PC-9 (cell line): ENCODE measurements around the gene CPTP. TPM values are rescaled to one million over a fixed set of nuclear protein-coding genes. Genes with fewer than 3 reads are reported as not detected.

Experiments used
- BruUV-seq: library from RNA; stranded (reverse); fragments of 400-500 nt; replicated peaks from 2 replicates; lab custom pipeline; 2021; lab: Mats Ljungman, UMichigan
- CTCF ChIA-PET: fragments of 300-600 bp; sonication (Branson Sonifier 250); formaldehyde crosslinking; loops from one replicate; lab custom pipeline; 2022; ENCODE audit warnings: antibody characterized with exemption; lab: Charles Lee
- POLR2A ChIA-PET: fragments of 300-600 bp; sonication (Branson Sonifier 250); formaldehyde crosslinking; loops from one replicate; lab custom pipeline; 2022; ENCODE audit warnings: antibody characterized with exemption; ENCODE audit not compliant: unreplicated experiment; lab: Charles Lee
- DNase-seq, 2 experiments: peaks; one replicate each; pipeline versions ENCODE4 v3.0.0 to v3.0.0-alpha.2; 2015 to 2022; ENCODE audit warnings: mixed read lengths in 1 of 2
- H2AFZ ChIP-seq: fragments of 200-600 bp; sonication (generic); 2 replicates; pipeline ENCODE4 v1.8.1; 2017; ENCODE audit warnings: antibody characterized with exemption
- H3F3A ChIP-seq: fragments of 200-600 bp; sonication (generic); 2 replicates; pipeline ENCODE4 v1.8.1; 2017; ENCODE audit warnings: antibody characterized with exemption, mild to moderate bottlenecking, low read depth; ENCODE audit not compliant: insufficient read depth
- H3K27ac ChIP-seq: fragments of 200-600 bp; sonication (generic); 2 replicates; pipeline ENCODE4 v1.6.1; 2016; ENCODE audit warnings: mixed run types
- H3K27me3 ChIP-seq: fragments of 200-600 bp; sonication (generic); 2 replicates; pipeline ENCODE4 v1.6.1; 2016; ENCODE audit warnings: low read depth, mixed run types; ENCODE audit not compliant: insufficient read depth
- H3K36me3 ChIP-seq: fragments of 200-600 bp; sonication (generic); 2 replicates; pipeline ENCODE4 v1.6.1; 2016; ENCODE audit warnings: low read depth, mixed run types
- H3K4me1 ChIP-seq: fragments of 200-600 bp; sonication (generic); replicated peaks from 2 replicates; pipeline ENCODE4 v1.6.1; 2016; ENCODE audit warnings: mixed run types; ENCODE audit not compliant: insufficient read depth
- H3K4me2 ChIP-seq: fragments of 200-600 bp; sonication (generic); 2 replicates; pipeline ENCODE4 v1.6.1; 2017; ENCODE audit warnings: mixed run types
- H3K4me3 ChIP-seq: fragments of 200-600 bp; sonication (generic); 2 replicates; pipeline ENCODE4 v1.6.1; 2016; ENCODE audit warnings: mixed run types
- H3K79me2 ChIP-seq: fragments of 200-600 bp; sonication (generic); 2 replicates; pipeline ENCODE4 v1.6.1; 2017; ENCODE audit warnings: low read depth, mixed run types
- H3K9me2 ChIP-seq: fragments of 200-600 bp; sonication (generic); 2 replicates; pipeline ENCODE4 v1.8.1; 2017; ENCODE audit warnings: mild to moderate bottlenecking; ENCODE audit not compliant: insufficient read depth
- H3K9me3 ChIP-seq: fragments of 200-600 bp; sonication (generic); 2 replicates; pipeline ENCODE4 v1.8.1; 2016; ENCODE audit warnings: low read depth; ENCODE audit not compliant: insufficient read depth
- H4K20me1 ChIP-seq: fragments of 200-600 bp; sonication (generic); 2 replicates; pipeline ENCODE4 v1.8.1; 2017; ENCODE audit not compliant: insufficient read depth
- EZH2 ChIP-seq: fragments of 200-600 bp; sonication (generic); IDR thresholded peaks from 2 replicates; pipeline ENCODE4 v1.8.0; 2017; ENCODE audit warnings: antibody characterized with exemption, low read depth
- intact Hi-C: fragments of 100-400 bp; cut with micrococcal nuclease; formaldehyde crosslinking; loops from one replicate; pipeline ENCODE4 v1.10.0; 2022; ENCODE audit not compliant: unreplicated experiment
- total RNA-seq: library from RNA; stranded (reverse); gene quantifications from 2 replicates; pipeline ENCODE4 v1.2.3, GENCODE V29; 2021
- TF ChIP-seq, protein P1 (sequence below): fragments of 200-600 bp; sonication (generic); conservative IDR thresholded peaks from 2 replicates; pipeline ENCODE4 v1.6.1; 2017; ENCODE audit warnings: mixed run types, antibody characterized with exemption, mild to moderate bottlenecking, moderate library complexity

Gene CPTP
- total RNA-seq, 1 experiment from 2014 or later = 33.7 TPM

DNA sequence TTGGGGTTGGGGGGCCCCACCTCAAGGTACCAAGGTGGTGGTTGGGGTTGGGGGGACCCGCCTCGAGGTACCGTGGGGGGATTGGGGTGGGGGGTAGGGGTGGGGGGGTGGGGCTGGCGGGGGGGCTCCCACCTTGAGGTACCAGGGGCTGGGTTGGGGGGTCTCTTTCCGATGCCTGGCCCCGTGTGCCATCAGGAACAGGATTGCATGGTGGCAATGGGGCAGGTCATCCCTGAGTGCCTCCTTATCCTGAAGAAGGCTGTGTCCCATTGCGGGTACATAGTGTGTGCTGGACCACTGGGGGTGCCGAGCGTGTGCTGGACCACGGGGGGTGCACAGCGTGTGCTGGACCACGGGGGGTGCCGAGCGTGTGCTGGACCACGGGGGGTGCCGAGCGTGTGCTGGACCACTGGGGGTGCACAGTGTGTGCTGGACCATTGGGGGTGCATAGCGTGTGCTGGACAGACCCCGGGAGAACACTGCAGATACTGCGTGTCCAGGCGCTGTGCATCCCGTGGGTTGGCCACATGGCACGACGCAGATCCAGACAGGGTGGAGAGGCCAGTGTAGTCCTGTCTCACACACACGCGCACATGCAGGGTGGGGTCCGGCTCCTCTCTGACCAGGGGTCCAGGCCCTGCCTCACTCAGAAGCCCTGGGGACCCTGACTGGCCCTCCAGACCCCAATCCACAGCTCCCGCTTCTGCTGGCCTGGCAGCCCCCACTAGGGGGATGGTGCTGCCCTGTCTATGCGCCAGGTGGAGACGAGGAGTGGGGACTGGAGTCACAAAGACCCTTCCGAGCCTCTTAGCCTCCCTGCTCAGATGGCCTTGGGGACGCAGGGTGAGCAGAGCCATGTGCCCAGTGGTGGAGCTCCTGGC is 40.1 kb upstream of the CPTP start:
- no peak overlapping the region for H2AFZ ChIP-seq
- no peak overlapping the region for H3K27ac ChIP-seq
- ChIA-PET CTCF (no interaction called here), POLR2A (no interaction called here)
- H3K4me3 ChIP-seq = no peak overlapping the region
- TF ChIP-seq, protein P1, sequence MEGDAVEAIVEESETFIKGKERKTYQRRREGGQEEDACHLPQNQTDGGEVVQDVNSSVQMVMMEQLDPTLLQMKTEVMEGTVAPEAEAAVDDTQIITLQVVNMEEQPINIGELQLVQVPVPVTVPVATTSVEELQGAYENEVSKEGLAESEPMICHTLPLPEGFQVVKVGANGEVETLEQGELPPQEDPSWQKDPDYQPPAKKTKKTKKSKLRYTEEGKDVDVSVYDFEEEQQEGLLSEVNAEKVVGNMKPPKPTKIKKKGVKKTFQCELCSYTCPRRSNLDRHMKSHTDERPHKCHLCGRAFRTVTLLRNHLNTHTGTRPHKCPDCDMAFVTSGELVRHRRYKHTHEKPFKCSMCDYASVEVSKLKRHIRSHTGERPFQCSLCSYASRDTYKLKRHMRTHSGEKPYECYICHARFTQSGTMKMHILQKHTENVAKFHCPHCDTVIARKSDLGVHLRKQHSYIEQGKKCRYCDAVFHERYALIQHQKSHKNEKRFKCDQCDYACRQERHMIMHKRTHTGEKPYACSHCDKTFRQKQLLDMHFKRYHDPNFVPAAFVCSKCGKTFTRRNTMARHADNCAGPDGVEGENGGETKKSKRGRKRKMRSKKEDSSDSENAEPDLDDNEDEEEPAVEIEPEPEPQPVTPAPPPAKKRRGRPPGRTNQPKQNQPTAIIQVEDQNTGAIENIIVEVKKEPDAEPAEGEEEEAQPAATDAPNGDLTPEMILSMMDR = no peak
- TF ChIP-seq EZH2 = no peak
- H3F3A ChIP-seq = peaks cover 15% of the 10 kb centered on the region; the same call in 1 of the 2 replicates
- no peaks in the 10 kb centered on the region for H3K9me3 ChIP-seq
- H4K20me1 ChIP-seq = no peaks in the 10 kb centered on the region
- H3K79me2 ChIP-seq = no peaks in the 10 kb centered on the region
- H3K9me2 ChIP-seq = no peaks in the 10 kb centered on the region
- no peaks in the 10 kb centered on the region for H3K27me3 ChIP-seq
- DNase-seq = no peak
- intact Hi-C loops = no loop called here
- H3K4me1 ChIP-seq = peaks cover 13% of the 10 kb centered on the region
- H3K36me3 ChIP-seq = no peaks in the 10 kb centered on the region
- H3K4me2 ChIP-seq = no peak overlapping the region
- BruUV-seq = no TSS peak

DNA sequence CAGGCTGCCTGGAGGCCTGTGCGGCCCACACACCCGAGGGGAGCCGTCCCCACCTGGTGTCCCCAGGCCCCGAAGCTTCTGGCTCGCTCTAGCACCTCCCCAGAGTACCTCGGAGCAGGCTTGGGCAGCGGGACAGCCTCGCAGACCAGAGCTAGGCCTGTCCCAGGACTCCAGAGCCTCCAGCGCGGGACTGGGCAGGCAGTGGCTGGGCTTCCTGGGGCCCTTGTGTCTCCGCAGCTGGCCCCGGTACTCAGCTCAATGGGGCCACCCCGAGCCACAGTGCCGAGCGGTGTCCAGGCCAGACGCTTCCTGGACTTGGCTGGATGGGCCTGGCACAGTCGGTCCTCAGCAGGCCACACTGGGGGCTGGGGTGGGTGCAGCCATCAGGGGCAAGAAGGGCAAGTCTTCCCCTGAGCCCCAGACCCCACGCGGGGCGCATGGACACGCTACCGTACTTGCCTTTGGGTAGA is 39.5 kb upstream of the CPTP start:
- no peak overlapping the region for H3K27ac ChIP-seq
- no peak for TF ChIP-seq EZH2
- TF ChIP-seq, protein P1 = no peak
- no peak overlapping the region for H3K4me3 ChIP-seq
- H3K9me2 ChIP-seq = no peaks in the 10 kb centered on the region
- intact Hi-C loops = no loop called here
- H3K27me3 ChIP-seq = no peaks in the 10 kb centered on the region
- H3K9me3 ChIP-seq = no peaks in the 10 kb centered on the region
- H3F3A ChIP-seq = peaks cover 15% of the 10 kb centered on the region; the same call in 1 of the 2 replicates
- CTCF ChIA-PET = interaction anchor here (0.6 kb wide), 1 partner anchor 16 kb away, joined by 10 read pairs; no protein-coding TSS in a partner anchor
- no TSS peak for BruUV-seq
- H3K4me1 ChIP-seq = peaks cover 13% of the 10 kb centered on the region
- POLR2A ChIA-PET = no interaction called here
- no peaks in the 10 kb centered on the region for H4K20me1 ChIP-seq
- no peaks in the 10 kb centered on the region for H3K36me3 ChIP-seq
- no peak for DNase-seq
- H2AFZ ChIP-seq = no peak overlapping the region
- no peak overlapping the region for H3K4me2 ChIP-seq
- no peaks in the 10 kb centered on the region for H3K79me2 ChIP-seq

DNA sequence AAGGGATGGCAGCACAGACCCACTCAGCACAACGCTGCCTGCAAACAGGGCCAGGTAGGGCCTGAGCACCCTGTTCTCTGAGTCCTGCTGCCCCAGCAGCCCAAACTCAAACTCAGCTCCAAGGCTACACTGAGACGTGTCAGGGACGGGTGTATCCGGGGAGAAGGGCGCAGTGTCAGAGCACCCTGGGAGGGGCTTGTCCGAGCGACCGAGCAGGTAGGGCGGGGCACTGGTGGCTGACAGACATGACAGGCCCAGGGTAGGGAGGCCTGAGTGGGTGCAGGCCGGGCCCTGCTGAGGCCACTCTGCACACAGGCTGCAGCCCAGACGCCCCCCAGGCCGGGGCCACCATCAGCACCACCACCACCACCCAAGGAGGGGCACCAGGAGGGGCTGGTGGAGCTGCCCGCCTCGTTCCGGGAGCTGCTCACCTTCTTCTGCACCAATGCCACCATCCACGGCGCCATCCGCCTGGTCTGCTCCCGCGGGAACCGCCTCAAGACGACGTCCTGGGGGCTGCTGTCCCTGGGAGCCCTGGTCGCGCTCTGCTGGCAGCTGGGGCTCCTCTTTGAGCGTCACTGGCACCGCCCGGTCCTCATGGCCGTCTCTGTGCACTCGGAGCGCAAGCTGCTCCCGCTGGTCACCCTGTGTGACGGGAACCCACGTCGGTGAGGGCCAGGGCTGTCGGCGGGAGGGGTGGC is 38.8 kb upstream of the CPTP start:
- no peaks in the 10 kb centered on the region for H3K9me3 ChIP-seq
- peaks cover 14% of the 10 kb centered on the region; the same call in 1 of the 2 replicates for H3F3A ChIP-seq
- no peaks in the 10 kb centered on the region for H3K79me2 ChIP-seq
- no TSS peak for BruUV-seq
- POLR2A ChIA-PET = no interaction called here
- no peak overlapping the region for H3K27ac ChIP-seq
- H2AFZ ChIP-seq = no peak overlapping the region
- CTCF ChIA-PET = interaction anchor here (0.6 kb wide), 1 partner anchor 15 kb away, joined by 10 read pairs; no protein-coding TSS in a partner anchor
- TF ChIP-seq, protein P1 = no peak
- TF ChIP-seq EZH2 = no peak
- no peak overlapping the region for H3K4me3 ChIP-seq
- H3K4me2 ChIP-seq = no peak overlapping the region
- intact Hi-C loops = no loop called here
- H4K20me1 ChIP-seq = no peaks in the 10 kb centered on the region
- no peaks in the 10 kb centered on the region for H3K36me3 ChIP-seq
- no peak for DNase-seq
- no peaks in the 10 kb centered on the region for H3K9me2 ChIP-seq
- H3K4me1 ChIP-seq = peaks cover 19% of the 10 kb centered on the region
- H3K27me3 ChIP-seq = no peaks in the 10 kb centered on the region
